Vagina (tissue), 2 donors: ENCODE data around the gene TMTC1. TPM values are rescaled to one million over a fixed set of nuclear protein-coding genes. Genes with fewer than 3 reads are reported as not detected.

ENCODE experiments used
- DNase-seq, 2 donors: peaks; one replicate each; pipeline ENCODE4 v3.0.0-alpha.2; 2017; ENCODE audit errors: extremely low spot score in 2 of 2
- H3K27ac ChIP-seq: fragments of 200-600 bp; sonication (generic); one replicate; pipeline ENCODE4 v1.5.1; 2019
- H3K27me3 ChIP-seq: fragments of 200-600 bp; sonication (generic); one replicate; pipeline ENCODE4 v1.5.1; 2019
- H3K36me3 ChIP-seq, 2 donors: fragments of 200-600 bp; sonication (generic); one replicate each; pipeline ENCODE4 v1.5.1; 2017 to 2019
- H3K4me1 ChIP-seq: fragments of 200-600 bp; sonication (generic); one replicate; pipeline ENCODE4 v1.5.1; 2019
- H3K4me3 ChIP-seq, 2 donors: fragments of 200-600 bp; sonication (generic); 1 replicate in 1 of 2; 2 replicates in 1 of 2; pipeline ENCODE4 v1.5.1; 2016 to 2019
- H3K9me3 ChIP-seq: fragments of 200-600 bp; sonication (generic); one replicate; pipeline ENCODE4 v1.5.1; 2019
- POLR2A ChIP-seq, 2 donors: fragments of 450-650 bp; IDR thresholded peaks; one replicate each; pipeline ENCODE4 v1.6.1; 2017; ENCODE audit warnings: antibody characterized with exemption in 2 of 2, mild to moderate bottlenecking in 2 of 2, moderate library complexity in 2 of 2
- POLR2AphosphoS5 ChIP-seq, 2 donors: sonication (generic); formaldehyde crosslinking; IDR thresholded peaks; one replicate each; pipeline ENCODE4 v1.9.0; 2017; ENCODE audit warnings: antibody characterized with exemption in 2 of 2, mild to moderate bottlenecking in 2 of 2, low read depth in 1 of 2; ENCODE audit not compliant: insufficient read depth in 1 of 2
- intact Hi-C: fragments of 100-400 bp; cut with DNase I; formaldehyde crosslinking; loops from one replicate; pipeline ENCODE4 v1.15.1; 2023
- total RNA-seq: library from RNA; depleted of rRNA; stranded (reverse); fragments of >200 nt; gene quantifications from one replicate; pipeline ENCODE4 v1.2.3, GENCODE V29; 2016
- TF ChIP-seq, protein P1 (sequence below), 3 experiments: fragments of 450-650 bp in 2 of 3; fragments of 200-600 bp in 1 of 3; sonication (generic) in 1 of 3; IDR thresholded peaks; one replicate each; pipeline ENCODE4 v1.5.1; 2017 to 2019; ENCODE audit warnings: antibody characterized with exemption in 3 of 3, mild to moderate bottlenecking in 2 of 3, moderate library complexity in 2 of 3

Gene TMTC1
- total RNA-seq, 1 donor from 2014 or later, result 63.8 TPM

DNA sequence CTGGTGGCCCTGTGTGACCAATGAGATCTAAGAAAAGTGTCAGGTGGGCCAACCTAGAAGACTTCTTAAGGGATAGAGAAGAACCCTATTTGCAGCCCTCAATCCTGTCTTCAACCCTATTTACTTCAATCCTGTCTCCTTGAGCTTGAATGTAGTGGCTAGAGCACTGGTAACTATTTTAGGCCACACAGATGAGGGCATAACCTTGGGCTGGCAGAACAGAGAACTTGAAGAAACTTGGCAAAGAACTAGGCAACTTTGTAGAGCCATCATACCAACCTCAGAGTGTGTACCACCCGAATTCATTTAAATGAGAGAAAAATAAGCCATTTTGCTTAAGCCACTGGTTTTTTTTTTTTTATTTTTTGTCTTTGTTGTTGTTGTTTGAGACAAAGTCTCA is 94.8 kb downstream of the TMTC1 start:
- Histone ChIP-seq H3K36me3 (no peaks in the 10 kb centered on the region), H3K27me3 (no peaks in the 10 kb centered on the region), H3K9me3 (no peaks in the 10 kb centered on the region), H3K27ac (no peak overlapping the region), H3K4me1 (no peaks in the 10 kb centered on the region), H3K4me3 (no peak overlapping the region)
- DNase-seq, result no peak
- TF ChIP-seq POLR2A (IDR thresholded peaks at IDR 0.05), result no peak
- TF ChIP-seq, protein P1, sequence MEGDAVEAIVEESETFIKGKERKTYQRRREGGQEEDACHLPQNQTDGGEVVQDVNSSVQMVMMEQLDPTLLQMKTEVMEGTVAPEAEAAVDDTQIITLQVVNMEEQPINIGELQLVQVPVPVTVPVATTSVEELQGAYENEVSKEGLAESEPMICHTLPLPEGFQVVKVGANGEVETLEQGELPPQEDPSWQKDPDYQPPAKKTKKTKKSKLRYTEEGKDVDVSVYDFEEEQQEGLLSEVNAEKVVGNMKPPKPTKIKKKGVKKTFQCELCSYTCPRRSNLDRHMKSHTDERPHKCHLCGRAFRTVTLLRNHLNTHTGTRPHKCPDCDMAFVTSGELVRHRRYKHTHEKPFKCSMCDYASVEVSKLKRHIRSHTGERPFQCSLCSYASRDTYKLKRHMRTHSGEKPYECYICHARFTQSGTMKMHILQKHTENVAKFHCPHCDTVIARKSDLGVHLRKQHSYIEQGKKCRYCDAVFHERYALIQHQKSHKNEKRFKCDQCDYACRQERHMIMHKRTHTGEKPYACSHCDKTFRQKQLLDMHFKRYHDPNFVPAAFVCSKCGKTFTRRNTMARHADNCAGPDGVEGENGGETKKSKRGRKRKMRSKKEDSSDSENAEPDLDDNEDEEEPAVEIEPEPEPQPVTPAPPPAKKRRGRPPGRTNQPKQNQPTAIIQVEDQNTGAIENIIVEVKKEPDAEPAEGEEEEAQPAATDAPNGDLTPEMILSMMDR (IDR thresholded peaks at IDR 0.05), result no peak
- TF ChIP-seq POLR2AphosphoS5 (IDR thresholded peaks at IDR 0.05; ENCODE audit: insufficient read depth in 1 of 2, low read depth in 1 of 2), result no peak
- intact Hi-C loops, result no loop called here

DNA sequence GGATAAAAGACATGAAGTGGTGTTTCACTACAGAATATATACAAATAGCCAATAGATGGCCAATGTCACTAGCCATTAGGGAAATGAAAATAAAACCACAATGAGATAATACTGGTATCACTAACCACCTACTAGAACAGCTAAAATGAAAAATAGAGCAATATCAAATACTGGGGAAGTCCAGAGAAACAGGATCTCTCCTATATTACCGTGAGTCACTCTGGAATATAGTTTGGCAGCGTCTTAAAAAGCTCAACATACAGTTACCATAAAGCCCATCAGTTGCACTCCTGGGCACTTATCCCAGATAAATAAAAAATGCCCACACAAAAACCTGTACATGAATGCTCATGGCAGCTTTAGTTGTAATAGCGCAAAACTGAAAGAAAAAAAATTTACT is 101.7 kb downstream of the TMTC1 start:
- intact Hi-C loops, result no loop called here
- Histone ChIP-seq H3K9me3 (no peaks in the 10 kb centered on the region), H3K27ac (no peak overlapping the region), H3K36me3 (no peaks in the 10 kb centered on the region), H3K4me1 (no peaks in the 10 kb centered on the region), H3K4me3 (no peak overlapping the region), H3K27me3 (no peaks in the 10 kb centered on the region)
- DNase-seq, result no peak
- TF ChIP-seq, protein P1 (IDR thresholded peaks at IDR 0.05), result no peak
- TF ChIP-seq POLR2A (IDR thresholded peaks at IDR 0.05) (no peak), POLR2AphosphoS5 (IDR thresholded peaks at IDR 0.05; ENCODE audit: insufficient read depth in 1 of 2, low read depth in 1 of 2) (no peak)

DNA sequence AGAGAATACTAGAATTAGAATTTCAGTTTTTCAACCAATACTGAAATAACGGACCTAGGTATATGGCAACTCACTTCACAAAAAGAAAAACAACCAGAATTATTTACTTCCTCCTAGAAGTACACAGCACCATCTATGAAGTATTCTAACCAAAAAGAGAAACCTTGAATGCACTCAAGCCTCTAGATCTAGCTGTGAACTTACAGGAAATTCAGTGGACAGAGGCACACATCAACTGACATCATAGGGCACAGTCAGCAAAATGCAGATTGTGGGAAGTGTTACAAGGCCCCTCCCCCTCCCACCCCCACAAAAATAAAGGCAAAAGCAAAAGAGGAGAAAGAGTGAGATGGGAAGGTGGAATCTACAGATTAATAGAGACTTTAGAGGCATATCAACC is 102.4 kb downstream of the TMTC1 start:
- TF ChIP-seq POLR2AphosphoS5 (IDR thresholded peaks at IDR 0.05; ENCODE audit: insufficient read depth in 1 of 2, low read depth in 1 of 2) (no peak), POLR2A (IDR thresholded peaks at IDR 0.05) (no peak)
- TF ChIP-seq, protein P1 (IDR thresholded peaks at IDR 0.05), result no peak
- H3K4me1 ChIP-seq, result no peaks in the 10 kb centered on the region
- no peak for DNase-seq
- H3K27ac ChIP-seq, result no peak overlapping the region
- intact Hi-C loops, result no loop called here
- no peaks in the 10 kb centered on the region for H3K9me3 ChIP-seq
- H3K27me3 ChIP-seq, result no peaks in the 10 kb centered on the region
- no peaks in the 10 kb centered on the region for H3K36me3 ChIP-seq
- no peak overlapping the region for H3K4me3 ChIP-seq

DNA sequence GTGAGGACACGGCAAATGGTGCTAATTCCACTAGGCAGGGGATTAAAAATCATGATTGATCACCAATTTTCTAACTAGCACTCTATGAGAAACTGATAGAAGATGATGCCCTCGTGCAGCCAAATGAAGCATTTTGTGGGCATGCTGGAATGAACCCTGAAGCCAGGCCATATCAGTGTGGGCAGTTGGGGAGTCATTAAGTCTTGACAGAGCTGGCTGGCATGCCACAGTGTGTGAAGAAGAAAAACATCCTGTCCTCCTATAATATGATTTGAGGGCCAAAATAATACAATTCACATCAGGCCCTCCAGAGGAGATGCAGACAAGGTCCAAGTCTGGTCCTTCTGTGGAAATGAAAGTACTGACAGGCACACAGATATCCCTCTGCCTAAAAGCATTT is 107.1 kb downstream of the TMTC1 start:
- Histone ChIP-seq H3K9me3 (no peaks in the 10 kb centered on the region), H3K4me3 (no peak overlapping the region), H3K4me1 (no peaks in the 10 kb centered on the region), H3K27me3 (no peaks in the 10 kb centered on the region), H3K36me3 (no peaks in the 10 kb centered on the region), H3K27ac (no peak overlapping the region)
- TF ChIP-seq, protein P1 (IDR thresholded peaks at IDR 0.05), result no peak
- TF ChIP-seq POLR2AphosphoS5 (IDR thresholded peaks at IDR 0.05; ENCODE audit: insufficient read depth in 1 of 2, low read depth in 1 of 2) (no peak), POLR2A (IDR thresholded peaks at IDR 0.05) (no peak)
- intact Hi-C loops, result no loop called here
- DNase-seq, result no peak

DNA sequence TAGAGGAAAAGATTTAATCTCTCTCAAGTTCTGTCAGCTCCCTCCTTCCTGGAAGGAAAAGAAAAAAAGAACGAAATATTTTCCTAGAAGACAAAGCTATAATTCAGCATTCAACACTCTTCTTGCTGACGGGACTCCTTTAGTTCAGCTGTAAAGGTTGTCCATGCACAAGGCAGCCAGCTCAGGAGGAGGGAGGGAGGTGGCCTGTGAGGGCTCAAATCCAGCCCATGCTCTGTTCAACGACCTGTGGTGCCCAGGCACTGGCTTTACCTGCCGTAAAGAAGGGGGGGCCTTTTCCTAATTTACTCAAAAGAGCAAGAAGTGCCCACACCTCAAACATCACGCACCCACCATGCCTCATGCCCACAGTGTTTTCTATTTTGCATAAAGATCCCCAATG is 109.3 kb downstream of the TMTC1 start:
- Histone ChIP-seq H3K27me3 (no peaks in the 10 kb centered on the region), H3K36me3 (no peaks in the 10 kb centered on the region), H3K27ac (no peak overlapping the region), H3K9me3 (no peaks in the 10 kb centered on the region), H3K4me1 (no peaks in the 10 kb centered on the region), H3K4me3 (no peak overlapping the region)
- no peak for TF ChIP-seq POLR2A (IDR thresholded peaks at IDR 0.05)
- TF ChIP-seq, protein P1 (IDR thresholded peaks at IDR 0.05), result no peak
- TF ChIP-seq POLR2AphosphoS5 (IDR thresholded peaks at IDR 0.05; ENCODE audit: insufficient read depth in 1 of 2, low read depth in 1 of 2), result no peak
- DNase-seq, result no peak
- intact Hi-C loops, result no loop called here
